ENCODE results near the gene SLC16A14.

SLC16A14 gene

DNA sequence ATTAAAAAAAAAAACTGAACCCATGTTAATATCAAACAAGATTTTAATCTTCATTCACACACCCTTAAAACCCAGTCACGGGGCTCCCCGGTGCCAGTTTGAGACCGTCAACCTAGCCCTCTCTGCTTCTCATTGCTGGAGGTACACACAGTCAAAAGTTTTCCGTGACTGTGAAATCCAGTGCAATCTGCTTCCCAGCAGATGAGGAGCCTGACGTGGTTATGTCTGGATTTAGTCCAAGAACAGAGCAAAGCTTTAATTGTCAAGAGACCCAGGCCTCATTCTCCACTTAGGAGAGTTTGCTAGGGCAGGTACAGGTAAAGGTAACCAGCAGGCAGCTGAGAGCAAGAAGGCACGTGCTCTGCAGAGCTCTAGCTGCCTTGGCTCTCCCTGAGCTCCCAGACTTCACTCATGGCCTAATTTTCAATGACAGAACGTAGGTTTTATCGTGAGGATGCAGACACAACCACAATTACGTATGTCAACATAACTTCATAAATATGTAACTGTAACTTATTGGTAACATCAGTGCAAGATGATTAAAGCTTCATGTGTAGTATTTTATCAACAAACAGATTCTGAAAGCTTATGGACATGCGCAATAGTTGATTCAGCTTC, 56.3 kb downstream of the SLC16A14 start:
- TF ChIP-seq CTCF (IDR thresholded peaks at IDR 0.05; ENCODE audit: low read depth, low read length): no peak
- DNase-seq (ENCODE audit: low read depth in 2 of 2): no peak
- no peak overlapping the region for H3K4me3 ChIP-seq (replicated peaks in 1 of 2; ENCODE audit: low read depth in 2 of 2, low read length in 2 of 2)

- no peak for TF ChIP-seq CTCF (IDR thresholded peaks at IDR 0.05; ENCODE audit: low read depth, low read length)
- no peak overlapping the region for H3K4me3 ChIP-seq (replicated peaks in 1 of 2; ENCODE audit: low read depth in 2 of 2, low read length in 2 of 2)
Measured at GRCh38 chr2:230011617-230012016, 57.1 kb downstream of the SLC16A14 start.

DNA sequence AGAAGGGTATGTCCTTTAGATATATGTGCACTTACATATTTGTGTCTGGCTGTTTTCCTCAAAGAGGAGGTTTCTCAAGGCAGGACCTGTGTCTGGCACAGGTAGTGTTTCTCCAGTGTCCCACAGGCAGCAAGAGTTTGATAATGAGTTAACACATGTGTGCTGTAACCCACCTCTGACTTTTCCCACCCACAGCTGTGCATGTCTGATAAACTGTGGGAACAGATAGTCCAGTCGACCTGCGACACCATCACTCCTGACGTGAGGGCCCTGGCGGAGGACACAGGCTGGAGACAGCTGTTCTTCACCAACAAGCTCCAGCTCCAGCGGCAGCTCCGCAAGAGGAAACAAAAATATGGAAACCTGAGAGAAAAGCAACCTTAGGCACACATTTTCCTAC, 58.2 kb downstream of the SLC16A14 start:
- no peak for TF ChIP-seq CTCF (IDR thresholded peaks at IDR 0.05; ENCODE audit: low read depth, low read length)
- no peak for DNase-seq (ENCODE audit: low read depth in 2 of 2)
- no peak overlapping the region for H3K4me3 ChIP-seq (replicated peaks in 1 of 2; ENCODE audit: low read depth in 2 of 2, low read length in 2 of 2)

More at GRCh38 chr2:230011617-230012016, 57.1 kb downstream of the SLC16A14 start:
- peak in 1 of 2 donors; percentile 22 for DNase-seq (ENCODE audit: low read depth in 2 of 2)

- no peak overlapping the region for H3K4me3 ChIP-seq (replicated peaks in 1 of 2; ENCODE audit: low read depth in 2 of 2, low read length in 2 of 2)
- DNase-seq (ENCODE audit: low read depth in 2 of 2): no peak
Measured at GRCh38 chr2:230008708-230009066, 60.0 kb downstream of the SLC16A14 start.

GRCh38 chr2:230007931-230008707, 60.6 kb downstream of the SLC16A14 start:
- H3K4me3 ChIP-seq (replicated peaks in 1 of 2; ENCODE audit: low read depth in 2 of 2, low read length in 2 of 2): no peak overlapping the region
- peak; percentile 73 for TF ChIP-seq CTCF (IDR thresholded peaks at IDR 0.05; ENCODE audit: low read depth, low read length)
- DNase-seq (ENCODE audit: low read depth in 2 of 2): peak; percentile 86

More at GRCh38 chr2:230008708-230009066, 60.0 kb downstream of the SLC16A14 start:
- TF ChIP-seq CTCF (IDR thresholded peaks at IDR 0.05; ENCODE audit: low read depth, low read length): no peak

DNA sequence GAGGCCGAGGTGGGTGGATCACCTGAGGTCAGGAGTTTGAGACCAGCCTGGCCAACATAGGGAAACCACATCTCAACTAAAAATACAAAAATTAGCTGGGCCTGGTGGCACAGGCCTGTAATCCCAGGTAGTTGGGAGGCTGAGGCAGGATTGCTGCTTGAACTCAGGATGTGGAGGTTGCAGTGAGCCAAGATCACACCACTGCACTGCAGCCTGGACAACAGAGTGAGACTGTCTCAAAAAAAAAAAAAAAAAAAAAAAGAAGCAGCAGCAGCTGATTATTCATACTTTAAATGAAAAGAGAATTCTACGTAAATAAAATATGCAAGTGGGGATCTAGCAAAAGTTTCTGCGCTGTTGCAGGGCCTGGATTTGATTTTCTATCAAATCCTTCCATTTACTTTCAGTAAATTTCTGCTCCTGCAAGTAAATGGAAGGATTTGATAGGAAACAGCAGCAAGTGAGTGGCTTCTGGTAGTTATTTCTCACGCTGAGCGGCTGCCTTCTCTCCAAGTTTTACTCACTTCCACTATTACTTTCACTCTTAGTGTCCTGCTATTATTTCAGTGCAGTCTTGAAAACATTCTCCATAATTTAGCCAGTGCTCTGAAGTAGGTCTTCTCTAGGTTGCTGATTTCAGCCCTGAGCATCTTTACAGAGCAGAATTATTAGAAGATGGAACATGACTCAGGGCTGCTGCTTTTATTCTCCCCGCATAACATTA, 68.4 kb downstream of the SLC16A14 start:
- no peak for DNase-seq (ENCODE audit: low read depth in 2 of 2)
- H3K4me3 ChIP-seq (replicated peaks in 1 of 2; ENCODE audit: low read depth in 2 of 2, low read length in 2 of 2): no peak overlapping the region
- TF ChIP-seq CTCF (IDR thresholded peaks at IDR 0.05; ENCODE audit: low read depth, low read length): no peak
